GM18909 (cell line): ENCODE measurements around the gene UBXN10.

Experiments used
- ATAC-seq: cut with Tn5 transposase; IDR thresholded peaks from one replicate; pipeline ENCODE4 v1.9.1; 2021; ENCODE audit warnings: mild to moderate bottlenecking; ENCODE audit not compliant: unreplicated experiment, poor library complexity

The UBXN10 gene

GRCh38 chr1:20151906-20152598 lies 33.8 kb upstream of the UBXN10 start:
- no peak for ATAC-seq

- ATAC-seq = no peak
These were observed 33.3 kb upstream of the UBXN10 start for GRCh38 chr1:20152599-20152930.

- no peak for ATAC-seq
These were observed 32.9 kb upstream of the UBXN10 start for GRCh38 chr1:20153000-20153418.

GRCh38 chr1:20154301-20154831 lies 31.5 kb upstream of the UBXN10 start:
- no peak for ATAC-seq

- no peak for ATAC-seq
These were observed 27.4 kb upstream of the UBXN10 start for GRCh38 chr1:20158358-20159070.

GRCh38 chr1:20160034-20160433 lies 25.9 kb upstream of the UBXN10 start:
- no peak for ATAC-seq

- ATAC-seq = no peak
These were observed 21.1 kb upstream of the UBXN10 start for GRCh38 chr1:20164694-20165202.

- no peak for ATAC-seq
These were observed 20.4 kb upstream of the UBXN10 start for GRCh38 chr1:20165522-20165951.

- ATAC-seq = no peak
These were observed 19.8 kb upstream of the UBXN10 start for GRCh38 chr1:20166051-20166450.

GRCh38 chr1:20167126-20167525 lies 18.8 kb upstream of the UBXN10 start:
- no peak for ATAC-seq

- ATAC-seq = no peak
These were observed 17.1 kb upstream of the UBXN10 start for GRCh38 chr1:20168564-20169491.

- ATAC-seq = no peak
These were observed 16.0 kb upstream of the UBXN10 start for GRCh38 chr1:20169932-20170331.

GRCh38 chr1:20172033-20172590 lies 13.8 kb upstream of the UBXN10 start:
- no peak for ATAC-seq

- no peak for ATAC-seq
These were observed 10.8 kb upstream of the UBXN10 start for GRCh38 chr1:20174937-20175666.

GRCh38 chr1:20178634-20179370 lies 7.1 kb upstream of the UBXN10 start:
- ATAC-seq = no peak

GRCh38 chr1:20179371-20180128 lies 6.3 kb upstream of the UBXN10 start:
- no peak for ATAC-seq

- ATAC-seq = no peak
These were observed 5.6 kb upstream of the UBXN10 start for GRCh38 chr1:20180129-20180843.

- ATAC-seq = no peak
These were observed 5.1 kb upstream of the UBXN10 start for GRCh38 chr1:20180844-20181207.
